ENCODE data around the gene TRIM41.

- no peak for TF ChIP-seq CTCF (IDR thresholded peaks at IDR 0.05)
- TF ChIP-seq POLR2A (IDR thresholded peaks at IDR 0.05), result no peak
- no peak for TF ChIP-seq POLR2AphosphoS5 (IDR thresholded peaks at IDR 0.05)
Measured at GRCh38 chr5:181186986-181187499, 36.0 kb upstream of the TRIM41 start.

All from prostate gland (tissue), 2 donors.